Astrocyte (in vitro differentiated cells and primary cell): ENCODE results near the gene TANK. TPM values are rescaled to one million over a fixed set of nuclear protein-coding genes. Genes with fewer than 3 reads are reported as not detected.
"Not testable (repeated sequence)": the region's sequence is repeated elsewhere in the genome, so short reads cannot be mapped to it uniquely, and the experiment has no call there.

ENCODE experiments used
- DNase-seq: peaks from one replicate; pipeline ENCODE4 v3.0.0-alpha.2; 2010; ENCODE audit warnings: low read depth
- FAIRE-seq: peaks from 2 replicates; lab custom pipeline; 2011; peaks lifted over from hg19 to GRCh38; lab: Jason Lieb, UNC
- H2AFZ ChIP-seq: 2 replicates; pipeline ENCODE4 v1.6.0; 2012; ENCODE audit warnings: low read depth, low read length, inconsistent platforms
- H3K27ac ChIP-seq: 2 replicates; pipeline ENCODE4 v1.5.1; 2011; ENCODE audit warnings: low read depth, low read length, inconsistent platforms
- H3K27me3 ChIP-seq: 2 replicates; pipeline ENCODE4 v1.6.0; 2011; ENCODE audit warnings: low read length, inconsistent platforms; ENCODE audit not compliant: insufficient read depth
- H3K36me3 ChIP-seq: 2 replicates; pipeline ENCODE4 v1.5.1; 2011; ENCODE audit warnings: low read length, inconsistent platforms; ENCODE audit not compliant: insufficient read depth
- H3K4me1 ChIP-seq: 2 replicates; pipeline ENCODE4 v1.5.1; 2011; ENCODE audit warnings: low read length, inconsistent platforms; ENCODE audit not compliant: insufficient read depth
- H3K4me2 ChIP-seq: 2 replicates; pipeline ENCODE4 v1.6.0; 2012; ENCODE audit warnings: low read length, inconsistent platforms
- H3K4me3 ChIP-seq: 2 replicates; pipeline ENCODE4 v1.5.1; 2011; ENCODE audit warnings: low read depth, mild to moderate bottlenecking, low read length, inconsistent platforms; ENCODE audit not compliant: insufficient read depth
- H3K79me2 ChIP-seq: 2 replicates; pipeline ENCODE4 v1.6.0; 2012; ENCODE audit warnings: mild to moderate bottlenecking, low read length, inconsistent platforms; ENCODE audit not compliant: insufficient read depth
- H3K9ac ChIP-seq: 2 replicates; pipeline ENCODE4 v1.6.0; 2012; ENCODE audit warnings: mild to moderate bottlenecking, low read length, inconsistent platforms
- H3K9me3 ChIP-seq: 2 replicates; pipeline ENCODE4 v1.5.1; 2012; ENCODE audit warnings: low read depth, mild to moderate bottlenecking, low read length, inconsistent platforms; ENCODE audit not compliant: insufficient read depth
- H4K20me1 ChIP-seq: 2 replicates; pipeline ENCODE4 v1.6.0; 2012; ENCODE audit warnings: low read length, inconsistent platforms; ENCODE audit not compliant: insufficient read depth
- H3K27ac Mint-ChIP-seq: one replicate; pipeline ENCODE4 v1.8.0; 2021; ENCODE audit warnings: mild to moderate bottlenecking, mixed read lengths; ENCODE audit not compliant: unreplicated experiment
- H3K27me3 Mint-ChIP-seq: one replicate; pipeline ENCODE4 v1.8.0; 2021; ENCODE audit warnings: low read depth, mixed read lengths; ENCODE audit not compliant: unreplicated experiment
- H3K36me3 Mint-ChIP-seq: one replicate; pipeline ENCODE4 v1.8.0; 2021; ENCODE audit warnings: low read depth, mixed read lengths; ENCODE audit not compliant: unreplicated experiment
- H3K4me1 Mint-ChIP-seq: one replicate; pipeline ENCODE4 v1.8.0; 2021; ENCODE audit warnings: low read depth, mixed read lengths; ENCODE audit not compliant: unreplicated experiment
- H3K4me3 Mint-ChIP-seq: one replicate; pipeline ENCODE4 v1.8.0; 2021; ENCODE audit warnings: mild to moderate bottlenecking, moderate library complexity, mixed read lengths; ENCODE audit not compliant: unreplicated experiment
- H3K9me3 Mint-ChIP-seq: one replicate; pipeline ENCODE4 v1.8.0; 2021; ENCODE audit warnings: mild to moderate bottlenecking, mixed read lengths; ENCODE audit not compliant: unreplicated experiment
- EZH2 ChIP-seq: IDR thresholded peaks from 2 replicates; pipeline ENCODE4 v1.6.1; 2012; ENCODE audit warnings: mild to moderate bottlenecking, low read length, inconsistent platforms; ENCODE audit not compliant: insufficient read depth
- total RNA-seq: library from RNA; stranded (reverse); gene quantifications from 2 replicates; pipeline ENCODE4 v1.2.1, GENCODE V29; 2021
- TF ChIP-seq, protein P1 (sequence below): IDR thresholded peaks from 2 replicates; pipeline ENCODE4 v1.5.1; 2011; ENCODE audit warnings: low read depth, mild to moderate bottlenecking, inconsistent platforms, low read length, moderate library complexity; ENCODE audit not compliant: insufficient read depth

TANK gene
- total RNA-seq, 1 donor from 2014 or later: 55.7 TPM

DNA sequence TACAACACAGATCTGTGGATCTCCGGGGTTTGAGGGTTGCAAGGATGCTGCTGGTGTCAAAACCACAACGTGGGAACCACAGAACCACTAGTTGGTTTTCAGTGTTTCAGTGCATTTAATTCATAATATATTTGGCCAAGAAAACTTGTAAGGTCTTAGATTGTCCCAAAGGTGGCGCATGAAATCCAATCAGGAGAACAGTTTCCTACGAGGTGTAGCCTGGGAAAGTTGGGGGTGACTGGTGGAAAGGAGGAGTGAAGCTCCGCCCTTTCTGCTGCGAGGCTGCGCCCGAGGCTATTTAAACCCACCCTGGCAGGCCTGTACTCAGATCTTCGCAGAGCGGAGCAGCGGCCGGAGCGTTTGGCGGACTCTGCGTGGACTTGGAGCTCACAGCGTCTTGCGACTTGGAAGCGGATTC, 120.7 kb downstream of the TANK start:
- H3K27ac Mint-ChIP-seq: not testable (repeated sequence)

DNA sequence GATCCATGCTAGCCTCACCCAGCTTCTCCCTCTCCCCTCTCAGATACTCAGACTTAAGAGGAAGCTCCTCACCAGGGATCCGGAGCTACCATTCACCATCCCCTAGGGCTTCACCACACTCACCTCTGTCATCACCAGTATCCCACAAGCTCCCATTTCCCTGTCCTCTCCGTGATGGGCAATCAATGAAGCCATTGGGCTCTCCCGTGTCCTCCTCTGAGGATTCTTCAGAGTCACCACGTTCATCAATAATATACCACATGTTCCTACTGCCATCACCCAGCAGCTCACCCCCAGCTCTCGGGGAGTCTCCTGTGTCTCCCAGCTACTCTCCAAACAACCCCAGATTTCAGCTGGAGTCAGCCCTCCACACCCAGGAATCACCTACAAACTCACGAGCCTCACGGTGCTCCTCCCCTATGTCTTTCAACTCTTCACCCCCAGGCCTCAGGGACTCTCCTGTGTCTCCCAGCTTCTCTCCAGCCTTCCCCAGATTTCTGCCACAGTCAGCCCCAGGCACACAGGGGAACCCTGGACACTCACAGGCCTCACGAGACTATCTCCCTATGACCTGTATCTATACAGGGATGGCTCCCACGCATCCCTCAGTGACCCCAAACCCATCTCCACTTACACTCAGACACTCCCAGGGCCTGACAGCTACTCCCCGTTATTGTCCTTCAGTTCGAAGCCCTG, 121.5 kb downstream of the TANK start:
- not testable (repeated sequence) for H2AFZ ChIP-seq, H3K9me3 ChIP-seq, H3K27me3 Mint-ChIP-seq, DNase-seq, H3K4me2 ChIP-seq, FAIRE-seq, H3K36me3 ChIP-seq, H3K36me3 Mint-ChIP-seq, H3K4me3 ChIP-seq, H3K27ac Mint-ChIP-seq, H3K4me1 Mint-ChIP-seq, H3K4me3 Mint-ChIP-seq, H3K27ac ChIP-seq, H4K20me1 ChIP-seq, H3K27me3 ChIP-seq, H3K9ac ChIP-seq, H3K9me3 Mint-ChIP-seq, H3K4me1 ChIP-seq, H3K79me2 ChIP-seq

More for the DNA sequence above, 120.7 kb downstream of the TANK start:
- not testable (repeated sequence) for H3K27me3 ChIP-seq, H3K36me3 ChIP-seq, H3K27me3 Mint-ChIP-seq, H3K79me2 ChIP-seq, H3K4me1 Mint-ChIP-seq, FAIRE-seq, H3K27ac ChIP-seq, H3K36me3 Mint-ChIP-seq, DNase-seq, H2AFZ ChIP-seq, H3K4me3 Mint-ChIP-seq, H3K9me3 ChIP-seq, H3K4me1 ChIP-seq, H4K20me1 ChIP-seq, H3K9ac ChIP-seq, H3K4me2 ChIP-seq, H3K9me3 Mint-ChIP-seq, H3K4me3 ChIP-seq

DNA sequence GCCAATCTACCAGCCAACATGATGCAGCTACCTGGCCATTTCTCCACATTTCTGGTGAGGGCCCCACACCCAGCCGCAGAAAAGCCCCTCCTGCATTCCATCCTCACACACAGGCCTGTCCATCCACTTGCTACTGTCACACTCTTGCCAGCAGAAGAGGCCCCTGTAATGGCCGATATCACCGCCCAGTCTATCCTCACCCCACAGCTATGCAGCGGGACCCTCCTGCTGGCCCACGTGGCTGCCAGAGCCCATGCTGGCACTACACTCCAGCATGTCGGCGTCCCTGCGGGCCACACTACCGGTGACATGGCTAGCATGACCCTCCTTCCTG, 122.0 kb downstream of the TANK start:
- not testable (repeated sequence) for H3K4me3 ChIP-seq, H3K4me1 Mint-ChIP-seq, H3K27ac ChIP-seq, H3K79me2 ChIP-seq, H3K9ac ChIP-seq, DNase-seq, H2AFZ ChIP-seq, H3K4me2 ChIP-seq, H3K9me3 Mint-ChIP-seq, FAIRE-seq, H3K27me3 Mint-ChIP-seq, H4K20me1 ChIP-seq, H3K36me3 ChIP-seq, H3K4me3 Mint-ChIP-seq, H3K36me3 Mint-ChIP-seq, H3K9me3 ChIP-seq, H3K27me3 ChIP-seq, H3K27ac Mint-ChIP-seq, H3K4me1 ChIP-seq

DNA sequence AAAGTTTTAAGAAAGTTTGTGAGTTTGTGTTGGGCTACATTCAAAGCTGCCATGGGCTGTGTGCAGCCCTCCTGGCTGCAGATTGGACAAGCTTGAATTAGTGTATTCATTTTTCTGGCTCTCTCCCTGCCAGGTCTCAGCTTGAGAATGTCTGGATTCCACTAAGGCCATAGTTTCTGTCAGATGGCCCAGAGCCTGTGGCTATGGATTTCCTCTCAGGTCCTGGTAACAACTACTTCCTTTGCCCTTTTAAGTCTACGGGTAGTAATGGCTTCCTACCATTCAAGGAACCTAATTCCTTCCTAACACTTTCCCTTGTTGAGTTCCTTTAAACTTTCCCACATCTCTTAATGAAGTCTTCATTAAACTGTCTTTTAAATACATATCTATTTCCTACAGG, 123.7 kb downstream of the TANK start:
- H3K4me3 ChIP-seq: no peak overlapping the region
- H3K27me3 ChIP-seq: no peaks in the 10 kb centered on the region
- H3K9me3 ChIP-seq: no peaks in the 10 kb centered on the region
- DNase-seq: peak; percentile 43
- H3K4me1 ChIP-seq: no peaks in the 10 kb centered on the region
- Mint-ChIP-seq H3K36me3 (no peaks in the 10 kb centered on the region), H3K4me1 (no peaks in the 10 kb centered on the region), H3K4me3 (no peak overlapping the region), H3K27me3 (no peaks in the 10 kb centered on the region), H3K27ac (no peak overlapping the region), H3K9me3 (no peaks in the 10 kb centered on the region)
- no peak for TF ChIP-seq EZH2
- TF ChIP-seq, protein P1, sequence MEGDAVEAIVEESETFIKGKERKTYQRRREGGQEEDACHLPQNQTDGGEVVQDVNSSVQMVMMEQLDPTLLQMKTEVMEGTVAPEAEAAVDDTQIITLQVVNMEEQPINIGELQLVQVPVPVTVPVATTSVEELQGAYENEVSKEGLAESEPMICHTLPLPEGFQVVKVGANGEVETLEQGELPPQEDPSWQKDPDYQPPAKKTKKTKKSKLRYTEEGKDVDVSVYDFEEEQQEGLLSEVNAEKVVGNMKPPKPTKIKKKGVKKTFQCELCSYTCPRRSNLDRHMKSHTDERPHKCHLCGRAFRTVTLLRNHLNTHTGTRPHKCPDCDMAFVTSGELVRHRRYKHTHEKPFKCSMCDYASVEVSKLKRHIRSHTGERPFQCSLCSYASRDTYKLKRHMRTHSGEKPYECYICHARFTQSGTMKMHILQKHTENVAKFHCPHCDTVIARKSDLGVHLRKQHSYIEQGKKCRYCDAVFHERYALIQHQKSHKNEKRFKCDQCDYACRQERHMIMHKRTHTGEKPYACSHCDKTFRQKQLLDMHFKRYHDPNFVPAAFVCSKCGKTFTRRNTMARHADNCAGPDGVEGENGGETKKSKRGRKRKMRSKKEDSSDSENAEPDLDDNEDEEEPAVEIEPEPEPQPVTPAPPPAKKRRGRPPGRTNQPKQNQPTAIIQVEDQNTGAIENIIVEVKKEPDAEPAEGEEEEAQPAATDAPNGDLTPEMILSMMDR: no peak
- H3K27ac ChIP-seq: no peak overlapping the region
- H3K9ac ChIP-seq: no peak overlapping the region
- H3K36me3 ChIP-seq: no peaks in the 10 kb centered on the region
- H3K79me2 ChIP-seq: no peaks in the 10 kb centered on the region
- no peak for FAIRE-seq
- no peaks in the 10 kb centered on the region for H4K20me1 ChIP-seq
- H2AFZ ChIP-seq: no peak overlapping the region
- H3K4me2 ChIP-seq: no peak overlapping the region

Other genes with a start within 250 kb of the TANK start
- gene PSMD14, start 148.0 kb downstream of the TANK start, total RNA-seq: 81.5 and 86.0 TPM in 2 replicates